H1 (cell line): Measurements from ENCODE around the gene CBLB.

Experiments
- CTCF ChIP-seq, 3 experiments: IDR thresholded peaks; 1 replicate in 2 of 3; 2 replicates in 1 of 3; pipeline versions ENCODE4 v1.5.1 to v1.6.1; 2011; ENCODE audit warnings: low read length in 3 of 3, mild to moderate bottlenecking in 3 of 3, inconsistent platforms in 2 of 3, low read depth in 1 of 3, moderate library complexity in 1 of 3; ENCODE audit not compliant: insufficient read depth in 1 of 3; ENCODE audit errors: control extremely low read depth in 1 of 3
- TAF1 ChIP-seq: IDR thresholded peaks from 2 replicates; pipeline ENCODE4 v1.6.1; 2011; ENCODE audit warnings: mild to moderate bottlenecking, low read depth, low read length

GRCh38 chr3:105707009-105707408 is 161.8 kb downstream of the CBLB start:
- TF ChIP-seq CTCF (IDR thresholded peaks at IDR 0.05; ENCODE audit: control extremely low read depth in 1 of 3, insufficient read depth in 1 of 3, low read depth in 1 of 3, low read length in 3 of 3), result no peak
- no peak for TF ChIP-seq TAF1
